SJCRH30 (cell line): ENCODE data around the gene MREG. TPM values are rescaled to one million over a fixed set of nuclear protein-coding genes. Genes with fewer than 3 reads are reported as not detected.

Experiments used
- DNase-seq, 2 experiments: peaks; one replicate each; pipeline ENCODE4 v3.0.0-alpha.2; 2015 to 2020
- H3K27ac ChIP-seq: fragments of 250-450 bp; sonication (Bioruptor Pico); 2 replicates; pipeline ENCODE4 v1.5.1; 2020; ENCODE audit warnings: mild to moderate bottlenecking, moderate library complexity
- H3K27me3 ChIP-seq: fragments of 250-450 bp; sonication (Bioruptor Pico); 2 replicates; pipeline ENCODE4 v1.5.1; 2020; ENCODE audit warnings: mild to moderate bottlenecking, moderate library complexity
- H3K36me3 ChIP-seq: fragments of 250-450 bp; sonication (Bioruptor Pico); 2 replicates; pipeline ENCODE4 v1.5.1; 2020; ENCODE audit warnings: mild to moderate bottlenecking, moderate library complexity
- H3K4me1 ChIP-seq: fragments of 250-450 bp; sonication (Bioruptor Pico); 2 replicates; pipeline ENCODE4 v1.5.1; 2020; ENCODE audit warnings: mild to moderate bottlenecking, moderate library complexity
- H3K4me3 ChIP-seq: fragments of 250-450 bp; sonication (Bioruptor Pico); 2 replicates; pipeline ENCODE4 v1.5.1; 2020; ENCODE audit warnings: mild to moderate bottlenecking, moderate library complexity
- H3K9me3 ChIP-seq: fragments of 250-450 bp; sonication (Bioruptor Pico); replicated peaks from 2 replicates; pipeline ENCODE4 v1.5.1; 2020; ENCODE audit warnings: mild to moderate bottlenecking, moderate library complexity
- total RNA-seq: library from RNA; depleted of rRNA; stranded (reverse); fragments of >200 nt; shearing (Covaris generic); gene quantifications from 2 replicates; pipeline ENCODE4 v1.2.3, GENCODE V29; 2014

Gene MREG
- total RNA-seq, 1 experiment from 2014 or later: 11.1 TPM

- H3K9me3 ChIP-seq: no peaks in the 10 kb centered on the region
- no peaks in the 10 kb centered on the region for H3K27me3 ChIP-seq
- H3K36me3 ChIP-seq: no peaks in the 10 kb centered on the region
- H3K4me3 ChIP-seq: no peak overlapping the region
- H3K4me1 ChIP-seq: no peaks in the 10 kb centered on the region
- DNase-seq: no peak
- H3K27ac ChIP-seq: no peak overlapping the region
These were observed 18.8 kb upstream of the MREG start for GRCh38 chr2:216031960-216032689.

- Histone ChIP-seq H3K4me1 (no peaks in the 10 kb centered on the region), H3K27ac (no peak overlapping the region), H3K27me3 (no peaks in the 10 kb centered on the region), H3K36me3 (no peaks in the 10 kb centered on the region), H3K9me3 (no peaks in the 10 kb centered on the region), H3K4me3 (no peak overlapping the region)
- DNase-seq: no peak
These were observed 16.9 kb upstream of the MREG start for GRCh38 chr2:216030216-216030615.

GRCh38 chr2:216029416-216030129, 16.2 kb upstream of the MREG start:
- Histone ChIP-seq H3K4me1 (no peaks in the 10 kb centered on the region), H3K36me3 (no peaks in the 10 kb centered on the region), H3K9me3 (no peaks in the 10 kb centered on the region), H3K27ac (no peak overlapping the region), H3K27me3 (no peaks in the 10 kb centered on the region), H3K4me3 (no peak overlapping the region)
- no peak for DNase-seq

- Histone ChIP-seq H3K27ac (no peak overlapping the region), H3K27me3 (no peaks in the 10 kb centered on the region), H3K4me1 (no peaks in the 10 kb centered on the region), H3K36me3 (no peaks in the 10 kb centered on the region), H3K4me3 (no peak overlapping the region), H3K9me3 (no peaks in the 10 kb centered on the region)
- DNase-seq: no peak
These were observed 11.5 kb upstream of the MREG start for GRCh38 chr2:216024779-216025336.

- Histone ChIP-seq H3K27ac (no peak overlapping the region), H3K9me3 (no peaks in the 10 kb centered on the region; the same call in 1 of the 2 replicates), H3K27me3 (no peaks in the 10 kb centered on the region), H3K36me3 (no peaks in the 10 kb centered on the region), H3K4me1 (no peaks in the 10 kb centered on the region), H3K4me3 (no peak overlapping the region)
- DNase-seq: peak; percentile 46 to 75
These were observed 9.8 kb upstream of the MREG start for GRCh38 chr2:216023055-216023648.

- no peaks in the 10 kb centered on the region for H3K36me3 ChIP-seq
- no peak for DNase-seq
These were observed 8.6 kb upstream of the MREG start for GRCh38 chr2:216021768-216022565.

GRCh38 chr2:216018709-216019108, 5.4 kb upstream of the MREG start:
- no peak for DNase-seq
- no peak overlapping the region for H3K4me3 ChIP-seq
- H3K4me1 ChIP-seq: peaks cover 27% of the 10 kb centered on the region
- no peaks in the 10 kb centered on the region for H3K36me3 ChIP-seq
- H3K9me3 ChIP-seq: no peaks in the 10 kb centered on the region; the same call in 1 of the 2 replicates
- no peak overlapping the region for H3K27ac ChIP-seq
- H3K27me3 ChIP-seq: no peaks in the 10 kb centered on the region

More at GRCh38 chr2:216021768-216022565, 8.6 kb upstream of the MREG start:
- no peaks in the 10 kb centered on the region for H3K27me3 ChIP-seq
- no peak overlapping the region for H3K4me3 ChIP-seq
- H3K27ac ChIP-seq: no peak overlapping the region
- no peaks in the 10 kb centered on the region; the same call in 1 of the 2 replicates for H3K9me3 ChIP-seq
- H3K4me1 ChIP-seq: peaks cover 4% of the 10 kb centered on the region

GRCh38 chr2:216017365-216017764, 4.0 kb upstream of the MREG start:
- H3K4me1 ChIP-seq: peaks cover 32% of the 10 kb centered on the region
- H3K9me3 ChIP-seq: no peaks in the 10 kb centered on the region; the same call in 1 of the 2 replicates
- no peak overlapping the region for H3K4me3 ChIP-seq
- DNase-seq: peak; percentile 27 to 45
- H3K36me3 ChIP-seq: no peaks in the 10 kb centered on the region
- no peaks in the 10 kb centered on the region for H3K27me3 ChIP-seq
- no peak overlapping the region for H3K27ac ChIP-seq

GRCh38 chr2:216016581-216016980, 3.2 kb upstream of the MREG start:
- H3K9me3 ChIP-seq: no peaks in the 10 kb centered on the region; the same call in 1 of the 2 replicates
- H3K4me1 ChIP-seq: peaks cover 33% of the 10 kb centered on the region
- H3K27ac ChIP-seq: peak overlapping the region; percentile 73
- H3K36me3 ChIP-seq: no peaks in the 10 kb centered on the region
- no peak overlapping the region for H3K4me3 ChIP-seq
- DNase-seq: no peak
- no peaks in the 10 kb centered on the region for H3K27me3 ChIP-seq

GRCh38 chr2:216015722-216016464, 2.5 kb upstream of the MREG start:
- DNase-seq: peak; percentile 79 to 87
- Histone ChIP-seq H3K9me3 (no peaks in the 10 kb centered on the region; the same call in 1 of the 2 replicates), H3K4me3 (peak overlapping the region; percentile 17), H3K36me3 (no peaks in the 10 kb centered on the region), H3K4me1 (peaks cover 33% of the 10 kb centered on the region), H3K27ac (peak overlapping the region; percentile 73), H3K27me3 (no peaks in the 10 kb centered on the region)

- Histone ChIP-seq H3K9me3 (no peaks in the 10 kb centered on the region; the same call in 1 of the 2 replicates), H3K4me3 (no peak overlapping the region), H3K27ac (no peak overlapping the region), H3K36me3 (no peaks in the 10 kb centered on the region), H3K27me3 (no peaks in the 10 kb centered on the region), H3K4me1 (peaks cover 33% of the 10 kb centered on the region)
- no peak for DNase-seq
These were observed 1.6 kb upstream of the MREG start for GRCh38 chr2:216014986-216015385.

GRCh38 chr2:216014006-216014405, 655 bp upstream of the MREG start:
- H3K27me3 ChIP-seq: no peaks in the 10 kb centered on the region
- no peaks in the 10 kb centered on the region; the same call in 1 of the 2 replicates for H3K9me3 ChIP-seq
- H3K36me3 ChIP-seq: no peaks in the 10 kb centered on the region
- H3K4me1 ChIP-seq: peaks cover 33% of the 10 kb centered on the region
- DNase-seq: no peak
- peak overlapping the region; percentile 14; the same call in 1 of the 2 replicates for H3K27ac ChIP-seq
- peak overlapping the region; percentile 86 for H3K4me3 ChIP-seq

GRCh38 chr2:216012830-216013079, 596 bp downstream of the MREG start:
- Histone ChIP-seq H3K27ac (0 out of 2 replicates have a peak overlapping the region, but pooled peaks have one; percentile 14), H3K27me3 (no peaks in the 10 kb centered on the region), H3K4me1 (peaks cover 33% of the 10 kb centered on the region), H3K9me3 (no peaks in the 10 kb centered on the region), H3K4me3 (peak overlapping the region; percentile 86), H3K36me3 (no peaks in the 10 kb centered on the region)
- DNase-seq: no peak
